NCI-H1105 treated with DMSO at 0.1 percent for 48 hours (cell line): ENCODE results near the gene ADAMTS17.

ENCODE experiments used
- DNase-seq: peaks from one replicate; lab custom pipeline; 2025; lab: John Stamatoyannopoulos, UW

ADAMTS17 gene

GRCh38 chr15:100131321-100132224 is 210.2 kb downstream of the ADAMTS17 start:
- DNase-seq = peak; percentile 36

- DNase-seq = no peak
Measured at GRCh38 chr15:100129677-100130076, 212.1 kb downstream of the ADAMTS17 start.

- DNase-seq = no peak
Measured at GRCh38 chr15:100125401-100126191, 216.2 kb downstream of the ADAMTS17 start.

- no peak for DNase-seq
Measured at GRCh38 chr15:100124936-100125335, 216.8 kb downstream of the ADAMTS17 start.

GRCh38 chr15:100124361-100124760 is 217.4 kb downstream of the ADAMTS17 start:
- DNase-seq = no peak

- no peak for DNase-seq
Measured at GRCh38 chr15:100123611-100124010, 218.2 kb downstream of the ADAMTS17 start.

- DNase-seq = no peak
Measured at GRCh38 chr15:100121285-100121684, 220.5 kb downstream of the ADAMTS17 start.

- DNase-seq = no peak
Measured at GRCh38 chr15:100120111-100120510, 221.7 kb downstream of the ADAMTS17 start.

GRCh38 chr15:100118546-100118945 is 223.2 kb downstream of the ADAMTS17 start:
- no peak for DNase-seq

- no peak for DNase-seq
Measured at GRCh38 chr15:100116416-100117190, 225.2 kb downstream of the ADAMTS17 start.

- no peak for DNase-seq
Measured at GRCh38 chr15:100115711-100116090, 226.1 kb downstream of the ADAMTS17 start.

GRCh38 chr15:100115066-100115710 is 226.6 kb downstream of the ADAMTS17 start:
- no peak for DNase-seq

GRCh38 chr15:100114571-100114970 is 227.2 kb downstream of the ADAMTS17 start:
- no peak for DNase-seq

GRCh38 chr15:100114100-100114499 is 227.7 kb downstream of the ADAMTS17 start:
- DNase-seq = no peak

GRCh38 chr15:100113351-100114080 is 228.3 kb downstream of the ADAMTS17 start:
- DNase-seq = no peak

GRCh38 chr15:100112636-100113305 is 229.0 kb downstream of the ADAMTS17 start:
- no peak for DNase-seq

GRCh38 chr15:100112061-100112420 is 229.7 kb downstream of the ADAMTS17 start:
- no peak for DNase-seq

GRCh38 chr15:100111125-100112060 is 230.4 kb downstream of the ADAMTS17 start:
- no peak for DNase-seq

- no peak for DNase-seq
Measured at GRCh38 chr15:100109486-100110035, 232.2 kb downstream of the ADAMTS17 start.
